Thymus (tissue), 11 donors: ENCODE data around the gene PHIP. TPM values are rescaled to one million over a fixed set of nuclear protein-coding genes. Genes with fewer than 3 reads are reported as not detected.

Source experiments
- DNase-seq, 9 donors: peaks; one replicate each; pipeline ENCODE4 v3.0.0-alpha.2; 2013; ENCODE audit warnings: low spot score in 9 of 9, low read depth in 6 of 9, missing footprints in 1 of 9
- H3K27ac ChIP-seq, 2 donors: one replicate each; pipeline ENCODE4 v1.5.1; 2013; ENCODE audit warnings: control low read depth in 1 of 2, low read depth in 1 of 2, low read length in 1 of 2, mild to moderate bottlenecking in 1 of 2, moderate library complexity in 1 of 2
- H3K27me3 ChIP-seq, 2 donors: one replicate each; pipeline ENCODE4 v1.5.1; 2013; ENCODE audit warnings: low read length in 1 of 2; ENCODE audit not compliant: control insufficient read depth in 2 of 2, insufficient read depth in 1 of 2
- H3K36me3 ChIP-seq, 2 donors: one replicate each; pipeline ENCODE4 v1.5.1; 2013; ENCODE audit warnings: low read length in 1 of 2, mild to moderate bottlenecking in 1 of 2, moderate library complexity in 1 of 2; ENCODE audit not compliant: control insufficient read depth in 2 of 2, insufficient read depth in 2 of 2
- H3K4me1 ChIP-seq, 2 donors: one replicate each; pipeline ENCODE4 v1.5.1; 2013; ENCODE audit warnings: low read length in 2 of 2; ENCODE audit not compliant: control insufficient read depth in 2 of 2, insufficient read depth in 2 of 2
- H3K4me3 ChIP-seq, 2 donors: one replicate each; pipeline ENCODE4 v1.5.1; 2013; ENCODE audit warnings: low read length in 2 of 2, control low read depth in 1 of 2, mild to moderate bottlenecking in 1 of 2
- H3K9me3 ChIP-seq, 2 donors: one replicate each; pipeline ENCODE4 v1.5.1; 2013; ENCODE audit warnings: low read length in 1 of 2, mild to moderate bottlenecking in 1 of 2; ENCODE audit not compliant: control insufficient read depth in 2 of 2, insufficient read depth in 1 of 2
- WGBS: extraction: QIAGEN DNeasy Blood & Tissue Kit; methylation state at CpG from one replicate; pipeline ENCODE4 v1.1.7; 2013; 5-methylcytosine and 5-hydroxymethylcytosine counted together
- polyA plus RNA-seq: library from polyadenylated mRNA; stranded (reverse); fragments of 200-250 nt; gene quantifications from one replicate; pipeline ENCODE4 v1.2.3, GENCODE V29; 2013
- total RNA-seq: library from RNA; stranded (reverse); fragments of 120-200 nt; gene quantifications from one replicate; pipeline ENCODE4 v1.2.4, GENCODE V29; 2013
- donor health status: healthy.

The PHIP gene
- total and polyA plus RNA-seq, 2 donors, result 16.8 to 25.5 TPM

- WGBS, result 93% methylated on average over 1 of the region's 1 CpG
- no peak overlapping the region for H3K27ac ChIP-seq
- no peaks in the 10 kb centered on the region for H3K9me3 ChIP-seq
- H3K4me3 ChIP-seq, result no peak overlapping the region
- H3K4me1 ChIP-seq, result no peaks in the 10 kb centered on the region
- no peak for DNase-seq
- no peaks in the 10 kb centered on the region for H3K27me3 ChIP-seq
- peaks cover 0 to 41% of the 10 kb centered on the region in 2 donors for H3K36me3 ChIP-seq
Measured at GRCh38 chr6:79005497-79005896, 72.6 kb downstream of the PHIP start.

- H3K4me1 ChIP-seq, result no peaks in the 10 kb centered on the region
- DNase-seq, result no peak
- peaks cover 0 to 40% of the 10 kb centered on the region in 2 donors for H3K36me3 ChIP-seq
- no peaks in the 10 kb centered on the region for H3K9me3 ChIP-seq
- no peak overlapping the region for H3K4me3 ChIP-seq
- WGBS, result 91% methylated on average over 1 of the region's 1 CpG
- H3K27me3 ChIP-seq, result no peaks in the 10 kb centered on the region
- H3K27ac ChIP-seq, result no peak overlapping the region
Measured at GRCh38 chr6:79005024-79005423, 73.0 kb downstream of the PHIP start.

- no peak for DNase-seq
- Histone ChIP-seq H3K27ac (no peak overlapping the region), H3K36me3 (peaks cover 0 to 39% of the 10 kb centered on the region in 2 donors), H3K4me1 (no peaks in the 10 kb centered on the region), H3K9me3 (no peaks in the 10 kb centered on the region), H3K27me3 (no peaks in the 10 kb centered on the region), H3K4me3 (no peak overlapping the region)
- WGBS, result 96% methylated on average over 2 of the region's 2 CpGs
Measured at GRCh38 chr6:79004239-79004638, 73.8 kb downstream of the PHIP start.

GRCh38 chr6:79001415-79001814, 76.6 kb downstream of the PHIP start:
- H3K27me3 ChIP-seq, result no peaks in the 10 kb centered on the region
- DNase-seq, result no peak
- H3K27ac ChIP-seq, result no peak overlapping the region
- 98% methylated on average over 1 of the region's 1 CpG for WGBS
- H3K4me3 ChIP-seq, result no peak overlapping the region
- H3K36me3 ChIP-seq, result peaks cover 4 to 53% of the 10 kb centered on the region in 2 donors
- H3K9me3 ChIP-seq, result no peaks in the 10 kb centered on the region
- H3K4me1 ChIP-seq, result no peaks in the 10 kb centered on the region

GRCh38 chr6:78999737-79000136, 78.3 kb downstream of the PHIP start:
- no peaks in the 10 kb centered on the region for H3K4me1 ChIP-seq
- H3K9me3 ChIP-seq, result no peaks in the 10 kb centered on the region
- no peak overlapping the region for H3K27ac ChIP-seq
- H3K36me3 ChIP-seq, result peaks cover 5 to 66% of the 10 kb centered on the region in 2 donors
- H3K4me3 ChIP-seq, result no peak overlapping the region
- DNase-seq, result no peak
- H3K27me3 ChIP-seq, result no peaks in the 10 kb centered on the region

GRCh38 chr6:78995946-78996345, 82.1 kb downstream of the PHIP start:
- Histone ChIP-seq H3K9me3 (no peaks in the 10 kb centered on the region), H3K27ac (no peak overlapping the region), H3K36me3 (peaks cover 18 to 66% of the 10 kb centered on the region in 2 donors), H3K4me3 (no peak overlapping the region), H3K4me1 (no peaks in the 10 kb centered on the region), H3K27me3 (no peaks in the 10 kb centered on the region)
- no peak for DNase-seq

GRCh38 chr6:78995346-78995745, 82.7 kb downstream of the PHIP start:
- no peak overlapping the region for H3K4me3 ChIP-seq
- H3K9me3 ChIP-seq, result no peaks in the 10 kb centered on the region
- no peak overlapping the region for H3K27ac ChIP-seq
- no peaks in the 10 kb centered on the region for H3K4me1 ChIP-seq
- H3K36me3 ChIP-seq, result peaks cover 18 to 66% of the 10 kb centered on the region in 2 donors
- no peak for DNase-seq
- H3K27me3 ChIP-seq, result no peaks in the 10 kb centered on the region
- 100% methylated on average over 1 of the region's 1 CpG for WGBS

- no peak overlapping the region for H3K27ac ChIP-seq
- no peak overlapping the region for H3K4me3 ChIP-seq
- H3K9me3 ChIP-seq, result no peaks in the 10 kb centered on the region
- WGBS, result 98% methylated on average over 5 of the region's 5 CpGs
- DNase-seq, result no peak
- H3K27me3 ChIP-seq, result no peaks in the 10 kb centered on the region
- no peaks in the 10 kb centered on the region for H3K4me1 ChIP-seq
- peaks cover 21 to 77% of the 10 kb centered on the region in 2 donors for H3K36me3 ChIP-seq
Measured at GRCh38 chr6:78993955-78994354, 84.1 kb downstream of the PHIP start.

GRCh38 chr6:78989191-78989590, 88.9 kb downstream of the PHIP start:
- 98% methylated on average over 2 of the region's 2 CpGs for WGBS
- Histone ChIP-seq H3K4me3 (no peak overlapping the region), H3K27ac (no peak overlapping the region), H3K27me3 (no peaks in the 10 kb centered on the region), H3K4me1 (no peaks in the 10 kb centered on the region), H3K9me3 (no peaks in the 10 kb centered on the region), H3K36me3 (peaks cover 16 to 71% of the 10 kb centered on the region in 2 donors)
- no peak for DNase-seq

GRCh38 chr6:78986161-78986560, 91.9 kb downstream of the PHIP start:
- Histone ChIP-seq H3K4me3 (no peak overlapping the region), H3K4me1 (no peaks in the 10 kb centered on the region), H3K27ac (no peak overlapping the region), H3K9me3 (no peaks in the 10 kb centered on the region), H3K36me3 (peaks cover 12 to 70% of the 10 kb centered on the region in 2 donors), H3K27me3 (no peaks in the 10 kb centered on the region)
- WGBS, result 100% methylated on average over 1 of the region's 1 CpG
- no peak for DNase-seq
